HL-60/S4 (cell line): Measurements from ENCODE around the gene DBP.

Experiments used
- in situ Hi-C: fragments of 300-500 bp; cut with MboI; formaldehyde crosslinking; loops from 2 replicates; pipeline ENCODE4 v1.14.3; 2022; ENCODE audit warnings: low sequenced_read_pairs

Gene DBP

GRCh38 chr19:48628486-48629296 lies 8.5 kb downstream of the DBP start:
- in situ Hi-C loops: no loop called here

GRCh38 chr19:48627865-48628314 lies 9.3 kb downstream of the DBP start:
- in situ Hi-C loops: no loop called here

DNA sequence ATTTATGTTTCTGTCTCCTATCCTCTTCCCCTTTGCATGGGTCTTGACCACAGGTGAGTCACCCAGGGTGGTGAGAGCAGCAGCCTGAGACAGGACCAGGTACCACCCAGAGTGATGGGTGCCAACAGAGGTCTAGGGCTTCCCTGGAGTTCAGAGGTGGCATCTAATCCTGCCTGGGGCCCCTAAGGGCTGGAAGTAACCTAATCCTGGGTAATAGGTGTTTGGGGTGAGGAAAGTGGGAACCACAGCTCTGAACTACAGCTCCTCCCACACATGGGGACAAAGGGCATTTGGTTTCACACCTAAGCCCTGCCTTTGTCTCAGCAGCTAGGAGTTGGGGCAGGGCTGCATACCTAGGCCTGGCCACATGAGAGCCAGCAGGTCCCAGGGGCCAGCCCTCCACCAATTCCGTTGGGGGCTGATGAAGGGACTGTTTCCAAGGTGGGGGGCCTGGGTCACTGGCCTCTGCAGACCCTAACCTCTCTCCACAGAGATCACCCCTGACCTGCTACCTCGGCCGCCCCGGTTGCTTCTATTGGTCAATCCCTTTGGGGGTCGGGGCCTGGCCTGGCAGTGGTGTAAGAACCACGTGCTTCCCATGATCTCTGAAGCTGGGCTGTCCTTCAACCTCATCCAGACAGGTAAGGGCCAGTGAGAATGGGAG lies 9.8 kb downstream of the DBP start:
- in situ Hi-C loops: no loop called here

DNA sequence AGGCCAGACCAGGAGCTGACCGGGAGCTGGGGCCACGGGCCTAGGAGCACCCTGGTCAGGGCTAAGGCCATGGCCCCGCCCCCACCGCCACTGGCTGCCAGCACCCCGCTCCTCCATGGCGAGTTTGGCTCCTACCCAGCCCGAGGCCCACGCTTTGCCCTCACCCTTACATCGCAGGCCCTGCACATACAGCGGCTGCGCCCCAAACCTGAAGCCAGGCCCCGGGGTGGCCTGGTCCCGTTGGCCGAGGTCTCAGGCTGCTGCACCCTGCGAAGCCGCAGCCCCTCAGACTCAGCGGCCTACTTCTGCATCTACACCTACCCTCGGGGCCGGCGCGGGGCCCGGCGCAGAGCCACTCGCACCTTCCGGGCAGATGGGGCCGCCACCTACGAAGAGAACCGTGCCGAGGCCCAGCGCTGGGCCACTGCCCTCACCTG lies 11.3 kb downstream of the DBP start:
- in situ Hi-C loops: no loop called here

DNA sequence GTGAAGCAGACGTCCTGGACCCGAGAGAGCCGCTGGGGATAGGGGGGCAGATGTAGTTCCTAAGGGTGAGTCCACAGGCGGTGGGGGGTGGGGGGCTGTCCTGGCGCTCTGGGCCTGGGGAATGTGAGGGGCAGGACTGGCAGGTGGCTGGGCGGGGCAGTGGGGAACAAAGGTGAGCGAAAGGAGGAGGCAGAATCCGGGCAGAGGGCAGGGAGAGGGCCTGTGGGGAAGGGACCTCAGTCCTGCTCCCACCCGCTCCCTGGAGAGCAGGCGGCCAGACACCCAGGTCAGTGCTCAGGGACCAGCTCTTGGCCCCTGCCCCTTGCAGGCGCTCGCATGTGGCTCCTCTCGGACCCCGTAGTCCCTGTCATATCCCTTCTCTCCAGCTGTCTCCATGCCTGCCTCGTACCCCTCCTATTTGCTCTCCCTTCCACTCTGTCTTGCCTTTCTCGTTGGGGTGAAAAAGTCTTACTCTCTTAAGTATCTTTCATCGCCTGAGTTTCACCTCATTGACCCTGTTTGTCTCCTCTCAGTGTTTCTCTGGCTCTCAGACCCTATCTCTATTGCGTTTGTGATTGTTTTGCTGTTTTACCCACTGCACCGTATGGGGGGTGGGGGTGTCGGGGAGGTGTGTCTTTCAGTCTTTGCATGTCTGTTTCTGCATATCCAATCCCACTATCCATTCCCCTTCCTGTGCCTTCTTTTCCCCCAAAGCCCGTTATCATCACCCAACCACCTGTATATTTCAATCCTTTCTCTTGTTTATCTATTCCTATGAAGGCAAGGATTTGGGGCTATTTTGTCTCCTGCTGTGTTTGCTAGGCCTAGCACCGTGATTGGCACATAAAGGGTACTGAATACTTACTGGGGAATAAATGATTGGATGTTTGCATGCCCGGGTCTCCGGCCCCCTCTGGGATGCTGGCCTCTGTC lies 12.1 kb downstream of the DBP start:
- in situ Hi-C loops: no loop called here

GRCh38 chr19:48624067-48624594 lies 13.0 kb downstream of the DBP start:
- in situ Hi-C loops: no loop called here

DNA sequence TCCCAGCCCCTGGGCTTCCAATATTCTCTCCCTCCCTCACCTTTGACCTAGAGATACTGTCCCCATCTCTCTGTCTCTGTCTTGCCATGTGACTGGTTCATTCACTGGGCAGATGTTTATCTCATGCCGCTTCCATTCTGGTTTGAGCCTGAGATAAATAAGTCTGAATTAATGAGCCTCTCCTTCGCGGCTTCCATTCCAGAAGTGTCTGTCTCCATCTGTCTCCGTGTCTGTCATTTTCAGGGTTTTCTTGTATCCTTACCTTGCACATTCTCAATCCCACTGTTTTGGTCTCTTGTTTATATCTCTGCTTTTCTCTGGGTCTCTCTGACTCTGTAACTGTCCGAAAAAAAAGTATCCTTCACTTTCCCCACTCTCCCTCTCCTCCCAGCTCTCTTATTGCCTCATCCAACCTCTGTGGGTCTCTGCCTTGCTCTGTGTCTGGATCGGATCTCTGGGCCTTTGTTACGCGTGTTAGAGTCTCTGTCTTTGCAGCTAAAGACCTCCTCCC lies 13.6 kb downstream of the DBP start:
- in situ Hi-C loops: no loop called here

DNA sequence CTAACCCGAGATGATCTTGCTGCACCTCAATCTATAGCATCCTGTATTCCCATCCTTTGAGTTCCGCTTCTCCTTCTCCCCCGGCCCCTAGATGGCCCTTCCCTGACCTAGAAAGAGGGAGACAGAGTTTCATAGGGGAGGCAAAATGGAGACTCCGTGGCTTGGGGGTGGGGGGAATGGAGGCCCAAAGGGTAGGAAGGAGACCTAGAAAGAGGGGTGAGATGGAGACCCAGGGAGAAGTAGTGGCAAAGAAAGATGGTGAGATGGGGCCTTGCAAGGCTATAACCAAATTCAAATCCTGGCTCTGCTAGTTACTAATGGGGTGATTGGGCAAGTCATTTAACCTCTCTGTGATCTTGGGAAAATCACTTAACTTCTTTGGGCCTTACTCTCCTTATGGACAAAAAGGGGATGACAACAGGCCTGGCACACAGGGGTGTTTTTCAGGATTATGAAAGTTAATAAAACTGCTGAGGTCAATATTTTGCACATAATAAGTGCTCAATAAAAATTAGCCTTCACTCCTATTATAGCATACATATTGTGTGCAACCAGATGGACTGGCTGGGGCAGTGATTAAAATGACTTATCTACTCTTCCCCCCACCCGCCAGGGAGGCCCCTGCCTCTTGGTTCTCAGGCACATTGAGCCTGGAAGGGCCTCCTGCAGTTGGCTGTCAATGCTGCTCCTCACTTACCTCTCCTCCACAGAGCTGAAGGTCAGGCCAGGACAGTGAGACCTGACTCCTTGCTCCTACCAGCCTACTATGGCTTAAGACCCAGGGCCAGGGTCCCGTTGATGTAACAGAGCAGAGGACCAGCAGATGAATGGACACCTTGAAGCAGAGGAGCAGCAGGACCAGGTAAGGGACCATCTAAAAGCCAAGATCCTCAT lies 17.2 kb downstream of the DBP start:
- in situ Hi-C loops: no loop called here

GRCh38 chr19:48618916-48619691 lies 18.1 kb downstream of the DBP start, which contains the start of the genes RPL18 and SPHK2:
Gene RPL18 (minus strand): TSS chr19:48619178. CDS start chr19:48619143, 35 bp downstream.
Gene SPHK2 (plus strand): TSS chr19:48619506. CDS start chr19:48620515, 1,009 bp downstream.
- in situ Hi-C loops: no loop called here

GRCh38 chr19:48618278-48618915 lies 18.8 kb downstream of the DBP start:
- in situ Hi-C loops: no loop called here

DNA sequence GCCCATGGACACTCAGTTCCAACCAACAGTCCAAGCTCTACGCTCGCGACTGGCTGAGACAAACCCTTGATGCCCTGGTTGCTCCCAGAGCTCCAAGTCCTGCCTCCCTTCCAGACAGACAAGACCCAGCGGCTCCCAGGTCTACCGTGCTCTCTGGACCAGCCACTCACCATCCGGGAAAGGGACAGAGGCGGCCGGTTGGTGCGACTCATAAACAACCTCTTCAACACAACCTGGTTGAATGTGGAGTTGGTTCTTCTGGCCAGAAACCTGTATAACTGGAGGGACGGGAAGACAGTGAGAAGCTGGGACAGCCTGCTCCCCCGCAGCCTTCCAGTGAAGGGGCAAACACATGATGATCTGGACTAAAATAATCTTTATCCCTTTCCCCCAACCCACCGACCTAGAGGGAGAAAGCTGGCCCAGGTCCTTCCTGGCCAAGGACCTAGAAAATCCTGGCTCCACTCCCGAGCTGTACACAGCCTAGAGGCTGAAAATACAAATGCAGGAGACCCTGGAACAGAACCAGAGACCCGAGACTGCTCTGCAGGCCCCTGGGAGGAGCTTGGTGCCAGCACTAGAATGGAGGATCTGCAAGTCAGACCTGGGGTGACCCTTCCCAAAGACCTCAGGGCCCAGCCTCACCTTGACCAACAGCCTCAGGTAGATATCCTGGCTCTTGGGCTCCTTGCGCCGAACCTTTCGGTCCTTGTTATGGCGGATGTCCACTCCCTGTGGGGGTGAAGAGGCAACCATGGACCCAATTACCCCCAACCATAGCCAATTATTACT lies 19.8 kb downstream of the DBP start:
- in situ Hi-C loops: no loop called here

- in situ Hi-C loops: no loop called here
These were observed 20.6 kb downstream of the DBP start for GRCh38 chr19:48616491-48617056.

DNA sequence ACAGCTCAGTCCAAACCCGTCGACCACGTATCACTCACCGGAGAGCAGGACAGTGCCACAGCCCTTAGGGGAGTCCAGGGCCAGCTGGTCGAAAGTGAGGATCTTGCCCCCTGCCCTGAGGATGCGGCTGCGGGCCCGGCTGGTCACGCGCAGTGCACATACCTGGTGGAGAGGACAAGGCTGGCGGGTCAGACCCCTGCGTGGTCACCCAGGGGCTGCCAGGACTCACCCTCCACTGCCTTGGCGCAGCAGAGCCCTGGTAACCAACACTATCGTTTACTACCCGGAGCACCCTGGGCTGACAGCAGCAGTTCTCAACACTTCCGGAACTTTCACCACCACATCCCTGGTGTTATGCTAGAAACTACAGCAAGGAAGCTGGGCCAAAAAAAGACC lies 21.1 kb downstream of the DBP start:
- in situ Hi-C loops: no loop called here

- in situ Hi-C loops: no loop called here
These were observed 21.7 kb downstream of the DBP start for GRCh38 chr19:48615231-48616040.

DNA sequence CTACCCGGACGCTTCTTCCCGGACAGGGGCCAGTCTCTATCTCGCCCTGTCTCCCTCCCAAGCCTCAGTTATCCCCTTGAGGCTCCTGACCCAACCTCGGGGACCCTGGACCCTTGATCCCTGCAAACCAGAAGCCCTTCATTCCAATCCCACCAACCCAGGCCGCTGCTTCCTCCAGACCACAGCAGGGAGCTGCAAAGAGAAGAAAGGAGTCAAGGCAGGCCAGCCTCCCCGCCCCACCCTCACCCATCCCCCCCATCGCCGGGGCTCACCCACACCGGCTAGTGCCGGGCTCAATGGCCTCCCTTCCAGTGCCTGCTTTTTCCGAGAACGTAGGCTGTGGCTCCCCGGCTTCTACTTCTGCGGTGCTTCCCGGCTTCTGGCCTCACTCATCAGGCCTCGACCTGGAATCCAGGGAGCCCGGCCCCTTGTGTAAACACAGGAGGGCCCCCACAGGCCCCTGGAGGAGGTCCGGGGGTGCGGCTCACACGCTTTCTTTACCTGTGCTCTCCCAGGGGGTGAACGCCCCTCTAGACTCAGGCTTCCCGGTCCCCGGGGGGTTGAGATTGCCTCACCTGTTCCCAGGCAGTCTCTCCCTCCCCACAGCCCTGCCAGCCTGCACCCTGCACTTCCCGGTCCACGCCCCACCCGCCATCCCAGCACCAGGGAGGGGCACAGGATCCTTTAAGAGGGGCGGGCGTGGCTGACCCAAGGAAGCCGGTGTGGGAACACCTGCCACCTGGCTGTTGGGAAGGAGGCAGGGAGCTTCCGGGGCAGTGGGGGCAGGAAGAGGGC lies 22.5 kb downstream of the DBP start, which contains the start of gene FAM83E:
Gene FAM83E, minus strand, starts transcription at position 641 of the 795 bp plus-strand sequence. CDS start 1,704 bp downstream, outside the sequence.
- in situ Hi-C loops: no loop called here
